Measurements from ENCODE around the gene PAQR7. TPM values are rescaled to one million over a fixed set of nuclear protein-coding genes. Genes with fewer than 3 reads are reported as not detected.

The PAQR7 gene, protein sequence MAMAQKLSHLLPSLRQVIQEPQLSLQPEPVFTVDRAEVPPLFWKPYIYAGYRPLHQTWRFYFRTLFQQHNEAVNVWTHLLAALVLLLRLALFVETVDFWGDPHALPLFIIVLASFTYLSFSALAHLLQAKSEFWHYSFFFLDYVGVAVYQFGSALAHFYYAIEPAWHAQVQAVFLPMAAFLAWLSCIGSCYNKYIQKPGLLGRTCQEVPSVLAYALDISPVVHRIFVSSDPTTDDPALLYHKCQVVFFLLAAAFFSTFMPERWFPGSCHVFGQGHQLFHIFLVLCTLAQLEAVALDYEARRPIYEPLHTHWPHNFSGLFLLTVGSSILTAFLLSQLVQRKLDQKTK
- total RNA-seq (ENCODE audit: low replicate concordance): 7.5 and 10.6 TPM in 2 replicates

DNA sequence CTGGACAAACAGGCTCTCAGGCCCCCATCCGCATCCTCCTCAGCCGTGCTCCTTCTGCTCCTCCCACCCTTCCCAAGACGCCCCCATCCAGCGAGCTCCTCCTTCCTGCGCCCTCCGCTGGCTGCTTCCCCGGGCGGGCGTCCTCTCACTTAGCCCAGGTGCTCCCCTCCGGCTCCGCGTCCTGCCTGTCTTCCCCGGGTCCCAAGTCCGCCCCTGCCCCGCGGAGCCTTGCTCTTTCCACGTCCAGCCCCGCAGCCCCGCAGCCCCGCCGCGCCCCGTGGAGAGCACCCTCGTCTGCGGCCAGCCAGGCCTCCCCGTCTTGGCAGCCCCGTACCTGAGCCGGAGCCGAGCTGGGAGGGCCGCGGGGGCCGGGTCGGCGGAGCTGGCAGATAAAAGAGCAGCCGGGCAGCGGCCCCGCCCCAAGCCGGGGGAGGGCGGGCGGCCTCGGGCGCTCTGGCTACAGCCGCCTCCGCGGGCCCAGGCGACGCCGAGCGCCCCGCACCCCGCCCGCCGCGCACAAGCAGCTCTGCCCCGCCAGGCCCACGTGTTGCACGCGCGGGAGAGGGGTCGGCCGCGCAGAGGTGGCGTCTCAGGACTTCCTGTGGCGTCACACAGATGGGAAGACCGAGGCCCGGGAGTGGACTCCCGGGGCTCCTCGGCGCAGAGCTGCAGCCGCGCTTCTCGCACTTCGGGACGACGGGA, at the start of gene PAQR7:
Gene PAQR7 (minus strand): TSS at position 555 of the 702 bp plus-strand sequence. CDS start 11,869 bp downstream, outside the sequence.

DNA sequence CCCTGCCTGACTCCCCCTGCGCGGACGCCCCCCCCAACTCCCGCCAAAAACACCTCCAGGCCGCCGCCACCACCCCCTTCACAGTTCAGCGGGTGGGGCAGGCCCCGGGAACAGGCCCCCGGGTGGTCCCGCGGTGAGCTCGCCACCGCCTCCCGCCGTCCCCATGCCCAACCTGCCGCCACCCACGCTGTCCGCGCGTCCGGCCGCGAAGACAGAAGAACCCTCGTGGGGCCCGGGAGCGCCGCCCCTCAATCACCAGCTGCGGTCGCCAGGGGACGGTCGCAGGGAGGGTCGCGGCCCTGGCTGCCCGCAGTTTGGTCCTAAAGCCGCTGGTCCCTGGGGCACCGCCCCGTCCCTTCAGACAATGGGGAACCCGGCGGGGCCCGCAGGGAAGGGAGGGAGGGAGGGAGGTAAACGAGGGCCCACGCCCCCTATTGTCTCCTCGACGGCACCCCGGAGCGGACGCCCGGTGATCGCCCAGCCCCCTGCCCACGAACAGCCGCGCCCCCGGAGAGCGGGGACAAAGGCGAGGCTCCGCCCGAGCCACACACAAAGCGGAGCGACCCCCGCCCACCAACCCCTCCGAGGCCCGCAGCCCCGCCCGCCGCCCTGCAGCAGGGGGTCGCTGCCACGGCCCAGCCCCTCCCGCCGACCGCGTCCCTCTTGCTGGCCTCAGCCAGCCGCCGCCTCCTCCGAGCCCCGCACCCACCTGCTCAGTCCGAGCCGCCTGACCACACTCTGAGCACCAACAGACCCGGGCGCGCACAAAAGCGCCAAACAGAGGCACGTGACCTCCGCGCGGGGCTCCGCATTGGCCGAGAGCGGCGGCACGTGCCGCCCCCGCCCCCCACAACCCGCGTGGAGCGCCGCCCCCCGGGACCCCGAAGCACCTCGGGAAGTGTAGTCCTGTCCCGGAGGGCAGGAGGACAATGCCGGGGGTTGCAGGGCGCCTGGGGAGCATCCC, 30.5 kb upstream of the PAQR7 start, which contains the start of gene STMN1:
Gene STMN1 (minus strand): TSS at position 740 of the 964 bp plus-strand sequence. CDS start 1,743 bp downstream, outside the sequence.

DNA sequence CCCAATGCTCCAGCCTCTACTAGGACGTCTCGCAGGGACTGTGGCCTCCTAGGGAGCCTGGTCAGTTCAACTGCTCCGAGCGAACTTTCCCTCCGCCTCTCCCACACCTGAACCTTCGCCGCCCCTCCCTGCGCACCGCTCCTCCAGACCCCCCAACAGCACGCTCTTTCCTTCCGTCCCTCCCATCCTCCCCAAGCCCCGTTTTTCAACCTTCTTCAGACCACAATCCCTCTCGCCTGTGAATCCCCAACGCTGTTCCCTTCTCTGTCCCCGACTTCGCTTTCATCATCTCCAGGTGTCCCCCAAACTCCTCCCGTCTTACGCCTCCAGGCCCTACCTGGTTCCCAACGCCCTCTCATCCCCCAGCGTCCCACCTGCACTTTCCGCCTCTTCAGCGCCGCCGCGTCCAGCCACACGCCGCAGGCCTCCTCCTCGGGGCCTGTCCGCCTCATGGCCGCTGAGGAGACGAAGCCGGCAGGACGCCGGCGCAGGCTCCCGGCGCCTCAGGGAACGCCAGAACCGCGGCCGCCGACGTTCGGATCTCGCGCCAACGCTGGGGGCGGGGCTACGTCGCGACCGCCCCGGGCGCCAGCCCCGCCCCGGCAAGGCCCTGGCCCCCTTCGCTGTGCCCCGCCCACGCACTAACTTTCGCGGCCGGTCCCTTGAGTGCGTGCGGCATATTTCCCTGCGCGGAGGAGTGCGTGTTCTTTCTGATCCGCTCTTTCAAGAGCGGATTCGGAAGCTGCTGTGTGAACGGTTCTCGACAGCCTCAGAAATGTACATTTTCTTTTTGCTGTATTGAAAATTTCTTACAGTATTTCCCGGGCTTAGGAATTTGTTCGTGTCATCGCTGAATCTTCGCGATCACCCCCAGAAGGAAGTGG, 16.4 kb downstream of the PAQR7 start, which contains the start of gene AUNIP:
Gene AUNIP (minus strand): TSS at position 552 of the 884 bp plus-strand sequence. CDS start 100 bp downstream, at position 452.

DNA sequence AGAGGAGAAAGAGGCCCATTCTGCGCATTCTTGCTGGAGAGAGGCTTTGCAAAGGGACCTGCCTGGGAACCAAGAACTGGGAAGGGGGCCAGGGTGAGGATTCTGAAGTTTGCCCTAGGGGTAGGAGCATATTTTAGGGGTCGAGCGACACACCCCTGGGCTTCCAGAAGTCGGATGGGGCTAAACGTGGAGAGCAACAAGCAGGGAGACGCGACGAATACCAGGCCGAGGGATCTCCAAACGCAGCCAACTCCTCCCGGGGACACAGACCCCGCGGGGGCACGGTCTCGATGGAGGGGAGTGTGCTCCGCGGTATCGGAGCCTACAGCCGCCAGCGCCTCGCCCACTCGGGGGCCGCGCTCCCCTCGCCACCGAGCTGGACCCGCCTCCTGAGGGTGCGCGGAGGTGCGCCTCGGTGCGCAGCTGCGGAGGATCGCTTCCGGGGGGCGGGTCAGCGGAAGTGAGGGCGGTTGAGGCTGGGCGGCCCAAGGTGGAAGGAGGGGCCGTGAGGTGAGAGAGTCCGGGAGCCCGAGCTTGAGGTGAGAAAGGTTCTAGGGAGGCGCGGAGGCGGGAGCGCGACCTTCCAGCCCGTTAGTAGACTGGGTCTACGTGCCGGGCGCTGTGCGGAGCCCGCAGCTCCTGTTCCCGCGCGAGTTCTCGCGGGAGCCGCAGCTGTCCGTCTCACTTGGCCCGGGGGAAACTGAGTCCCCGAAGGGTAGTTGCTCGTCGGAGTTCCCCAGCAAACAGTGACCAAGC, 55.8 kb downstream of the PAQR7 start, which contains the start of gene MTFR1L:
Gene MTFR1L (plus strand): TSS at position 464 of the 756 bp plus-strand sequence. CDS start 3,151 bp downstream, outside the sequence.

Other genes starting within 250 kb of the PAQR7 start
- gene SELENON, start 75.5 kb downstream of the PAQR7 start, total RNA-seq (ENCODE audit: low replicate concordance): 7.1 and 11.8 TPM in 2 replicates
- 24.7 and 26.5 TPM in 2 replicates for gene MTFR1L, start 55.8 kb downstream of the PAQR7 start, total RNA-seq (ENCODE audit: low replicate concordance)
- gene AUNIP, start 16.3 kb downstream of the PAQR7 start, total RNA-seq (ENCODE audit: low replicate concordance): 0.98 TPM in 1 of 2 replicates, not detected in the other
- gene STMN1, start 30.7 kb upstream of the PAQR7 start, total RNA-seq (ENCODE audit: low replicate concordance): 2.2 and 55.4 TPM in 2 replicates
- gene PAFAH2, start 122.4 kb upstream of the PAQR7 start, total RNA-seq (ENCODE audit: low replicate concordance): 5.0 and 7.0 TPM in 2 replicates
- gene EXTL1, start 146.1 kb upstream of the PAQR7 start, total RNA-seq (ENCODE audit: low replicate concordance): 0.15 and 0.23 TPM in 2 replicates
- not detected in 2 replicates for gene SLC30A2, start 170.4 kb upstream of the PAQR7 start, total RNA-seq (ENCODE audit: low replicate concordance)
- 0.82 TPM in 1 of 2 replicates, not detected in the other for gene TRIM63, start 191.9 kb upstream of the PAQR7 start, total RNA-seq (ENCODE audit: low replicate concordance)
- 2.9 TPM in 2 replicates for gene PDIK1L, start 236.1 kb upstream of the PAQR7 start, total RNA-seq (ENCODE audit: low replicate concordance)